Neuronal stem cell (in vitro differentiated cells): Measurements from ENCODE around the gene ULK4.

ENCODE experiments used
- DNase-seq: peaks from one replicate; pipeline ENCODE4 v3.0.0-alpha.2; 2013; ENCODE audit warnings: low spot score
- H2AFZ ChIP-seq: one replicate; pipeline ENCODE4 v1.6.1; 2013; ENCODE audit warnings: mild to moderate bottlenecking, low read length, inconsistent platforms
- H2AK5ac ChIP-seq: 2 replicates; pipeline ENCODE4 v1.6.1; 2013; ENCODE audit warnings: low read depth, mild to moderate bottlenecking, inconsistent platforms, low read length, moderate library complexity, mixed read lengths
- H2BK120ac ChIP-seq: 2 replicates; pipeline ENCODE4 v1.6.1; 2013; ENCODE audit warnings: low read depth, mild to moderate bottlenecking, inconsistent platforms, low read length, moderate library complexity, mixed read lengths
- H2BK12ac ChIP-seq: one replicate; pipeline ENCODE4 v1.6.1; 2013; ENCODE audit warnings: low read length, inconsistent platforms
- H2BK15ac ChIP-seq: 2 replicates; pipeline ENCODE4 v1.6.1; 2013; ENCODE audit warnings: mild to moderate bottlenecking, low read length, inconsistent platforms, mixed read lengths
- H2BK5ac ChIP-seq: one replicate; pipeline ENCODE4 v1.6.1; 2013; ENCODE audit warnings: inconsistent platforms, mild to moderate bottlenecking, low read length, moderate library complexity
- H3K14ac ChIP-seq: one replicate; pipeline ENCODE4 v1.6.1; 2013; ENCODE audit warnings: low read length, inconsistent platforms
- H3K18ac ChIP-seq: 2 replicates; pipeline ENCODE4 v1.6.1; 2013; ENCODE audit warnings: low read length, inconsistent platforms
- H3K23ac ChIP-seq: 2 replicates; pipeline ENCODE4 v1.6.1; 2013; ENCODE audit warnings: low read depth, mild to moderate bottlenecking, mixed read lengths, low read length, inconsistent platforms; ENCODE audit not compliant: poor library complexity
- H3K27ac ChIP-seq: replicated peaks from 3 replicates; pipeline ENCODE4 v1.5.1; 2013; ENCODE audit warnings: low read length, inconsistent platforms
- H3K27me3 ChIP-seq, 3 experiments: 2 replicates each; pipeline ENCODE4 v1.6.1; 2013; ENCODE audit warnings: low read length in 3 of 3, mild to moderate bottlenecking in 2 of 3, inconsistent platforms in 1 of 3, low read depth in 1 of 3, mixed read lengths in 1 of 3, moderate library complexity in 1 of 3; ENCODE audit not compliant: control insufficient read depth in 3 of 3, insufficient read depth in 3 of 3
- H3K36me3 ChIP-seq, 2 donors: replicated peaks in 1 of 2; 2 replicates each; pipeline ENCODE4 v1.6.1; 2013; ENCODE audit warnings: low read length in 2 of 2; ENCODE audit not compliant: control insufficient read depth in 2 of 2, insufficient read depth in 2 of 2
- H3K4ac ChIP-seq: 2 replicates; pipeline ENCODE4 v1.6.1; 2013; ENCODE audit warnings: inconsistent platforms, mild to moderate bottlenecking, low read length, moderate library complexity
- H3K4me1 ChIP-seq, 2 donors: 1 replicate in 1 of 2; 2 replicates in 1 of 2; pipeline ENCODE4 v1.6.1; 2013; ENCODE audit warnings: low read length in 2 of 2, low read depth in 1 of 2; ENCODE audit not compliant: control insufficient read depth in 2 of 2, insufficient read depth in 1 of 2
- H3K4me2 ChIP-seq: one replicate; pipeline ENCODE4 v1.6.1; 2013; ENCODE audit warnings: mild to moderate bottlenecking, low read length, inconsistent platforms; ENCODE audit not compliant: insufficient read depth, poor library complexity, severe bottlenecking
- H3K4me3 ChIP-seq, 2 donors: 2 replicates each; pipeline ENCODE4 v1.5.1; 2013; ENCODE audit warnings: low read length in 2 of 2, mild to moderate bottlenecking in 2 of 2, inconsistent platforms in 1 of 2, moderate library complexity in 1 of 2
- H3K79me1 ChIP-seq: one replicate; pipeline ENCODE4 v1.6.1; 2013; ENCODE audit warnings: low read depth, mild to moderate bottlenecking, inconsistent platforms, low read length, moderate library complexity
- H3K9ac ChIP-seq: one replicate; pipeline ENCODE4 v1.6.1; 2013; ENCODE audit warnings: mild to moderate bottlenecking, low read depth, low read length, inconsistent platforms; ENCODE audit not compliant: poor library complexity
- H3K9me3 ChIP-seq, 2 donors: replicated peaks in 1 of 2; 2 replicates each; pipeline versions ENCODE3 to v1.6.1; 2013; ENCODE audit warnings: low read length in 2 of 2, mild to moderate bottlenecking in 2 of 2, inconsistent platforms in 1 of 2, low read depth in 1 of 2, mixed read lengths in 1 of 2, moderate library complexity in 1 of 2; ENCODE audit not compliant: control insufficient read depth in 2 of 2, insufficient read depth in 1 of 2
- H4K8ac ChIP-seq: one replicate; pipeline ENCODE4 v1.6.1; 2013; ENCODE audit warnings: low read depth, mild to moderate bottlenecking, inconsistent platforms, low read length, moderate library complexity
- H4K91ac ChIP-seq: one replicate; pipeline ENCODE4 v1.6.1; 2013; ENCODE audit warnings: low read length, low read depth, mild to moderate bottlenecking, inconsistent platforms; ENCODE audit not compliant: poor library complexity
- WGBS, 2 donors: extraction: QIAGEN DNeasy Blood & Tissue Kit; methylation state at CpG; one replicate each; pipeline ENCODE4 v1.1.7; 2013; ENCODE audit warnings: missing lambda C conversion rate in 2 of 2, mixed read lengths in 1 of 2; ENCODE audit not compliant: insufficient read length in 2 of 2, insufficient replicate concordance in 1 of 2; ENCODE audit errors: extremely low coverage in 2 of 2; 5-methylcytosine and 5-hydroxymethylcytosine counted together

ULK4 gene

DNA sequence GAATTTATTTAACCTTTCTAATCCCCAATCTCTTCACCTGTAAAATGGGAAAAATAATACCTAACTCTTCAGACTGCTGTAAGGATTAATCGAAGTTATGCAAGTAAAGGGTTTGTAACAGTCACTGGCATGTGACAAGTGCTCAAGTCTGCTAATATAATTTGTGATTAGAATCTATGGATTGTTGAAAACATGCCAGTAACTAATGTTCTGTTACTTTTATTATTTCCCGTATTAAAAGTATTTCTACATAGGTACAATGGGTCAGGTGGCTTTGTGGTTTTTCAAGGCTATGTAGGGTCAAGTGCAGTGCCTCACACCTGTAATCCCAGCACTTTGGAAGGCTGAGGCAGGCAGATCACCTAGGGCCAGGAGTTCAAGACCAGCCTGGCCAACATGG lies 29.4 kb downstream of the ULK4 start:
- Histone ChIP-seq H3K9ac (no peak overlapping the region), H3K4me2 (no peak overlapping the region), H4K8ac (no peak overlapping the region), H3K27ac (no peak overlapping the region), H2BK12ac (no peak overlapping the region), H3K23ac (no peak overlapping the region), H3K27me3 (no peaks in the 10 kb centered on the region), H3K4ac (no peak overlapping the region), H2BK15ac (no peak overlapping the region), H3K4me1 (no peaks in the 10 kb centered on the region), H3K14ac (no peak overlapping the region), H2BK5ac (no peak overlapping the region), H2BK120ac (no peak overlapping the region), H3K18ac (no peak overlapping the region), H3K36me3 (no peaks in the 10 kb centered on the region), H2AFZ (no peak overlapping the region), H3K79me1 (no peaks in the 10 kb centered on the region), H3K4me3 (no peak overlapping the region), H3K9me3 (no peaks in the 10 kb centered on the region), H4K91ac (no peak overlapping the region), H2AK5ac (no peak overlapping the region)
- no CpG with 5 or more reads among the region's 2 CpGs for WGBS, 2 donors
- no peak for DNase-seq

DNA sequence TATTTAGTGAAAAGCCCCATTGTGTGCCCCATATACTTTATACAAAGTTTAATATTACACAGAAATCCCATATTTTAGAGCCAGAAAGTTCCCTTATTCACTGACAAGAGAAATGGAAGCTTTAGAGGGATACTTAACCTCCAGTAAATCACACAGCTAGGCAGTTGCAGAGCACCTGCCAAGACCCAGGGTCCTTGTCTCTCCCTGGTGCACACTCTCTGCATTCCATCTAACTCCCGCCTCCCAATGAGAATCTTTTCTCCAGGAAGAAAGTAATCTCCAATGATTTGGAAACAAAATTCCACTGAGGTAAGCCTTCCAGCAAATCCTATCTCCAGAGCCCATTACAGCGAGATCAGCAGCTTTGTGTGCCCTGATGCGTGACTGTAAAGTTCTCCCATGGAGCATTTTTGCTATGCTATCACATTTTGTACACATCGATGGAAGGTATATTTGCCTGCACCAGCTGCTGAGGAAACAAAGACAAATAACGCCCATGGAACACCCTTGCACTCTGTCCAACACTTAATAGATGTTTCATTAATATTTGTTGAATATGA lies 41.4 kb downstream of the ULK4 start:
- Histone ChIP-seq H3K4me3 (no peak overlapping the region), H3K4me1 (peaks cover 0 to 2% of the 10 kb centered on the region in 2 donors), H2BK120ac (no peak overlapping the region), H2BK5ac (no peak overlapping the region), H3K27ac (no peak overlapping the region), H3K9ac (no peak overlapping the region), H3K18ac (no peak overlapping the region), H3K79me1 (no peaks in the 10 kb centered on the region), H3K4ac (no peak overlapping the region), H2AFZ (no peak overlapping the region), H3K36me3 (peaks cover 0 to 5% of the 10 kb centered on the region in 2 donors), H4K8ac (no peak overlapping the region), H3K23ac (no peak overlapping the region), H2BK12ac (no peak overlapping the region), H3K9me3 (no peaks in the 10 kb centered on the region), H2AK5ac (no peak overlapping the region), H2BK15ac (no peak overlapping the region), H3K27me3 (no peaks in the 10 kb centered on the region), H4K91ac (no peak overlapping the region), H3K14ac (no peak overlapping the region), H3K4me2 (no peak overlapping the region)
- DNase-seq: no peak
- WGBS, 2 donors: no CpG with 5 or more reads among the region's 5 CpGs

DNA sequence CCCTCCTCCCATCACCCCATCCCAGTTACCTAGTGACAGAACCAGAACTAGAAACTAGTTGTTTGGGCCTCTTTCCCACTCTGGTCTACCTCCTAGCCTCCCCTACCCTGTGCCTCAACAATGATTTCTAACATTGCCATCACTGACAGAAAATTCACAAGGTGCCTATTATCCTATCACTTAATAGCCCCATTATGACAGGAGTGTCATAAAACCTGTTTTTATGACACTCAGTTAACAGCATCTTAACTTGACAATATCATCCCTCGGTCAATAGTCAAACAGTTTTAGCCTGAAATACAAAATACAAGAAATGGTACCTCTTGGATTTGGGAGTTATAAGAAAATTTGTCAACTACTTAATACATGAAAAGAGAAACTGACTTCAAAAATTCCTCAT lies 46.5 kb downstream of the ULK4 start:
- peaks cover 0 to 17% of the 10 kb centered on the region in 2 donors for H3K36me3 ChIP-seq
- no peak overlapping the region for H2BK15ac ChIP-seq
- H3K4me3 ChIP-seq: no peak overlapping the region
- no peak for DNase-seq
- H2BK5ac ChIP-seq: no peak overlapping the region
- H3K4ac ChIP-seq: no peak overlapping the region
- no CpG with 5 or more reads among the region's 1 CpG for WGBS, 2 donors
- no peak overlapping the region for H3K23ac ChIP-seq
- no peaks in the 10 kb centered on the region for H3K27me3 ChIP-seq
- H2AK5ac ChIP-seq: no peak overlapping the region
- no peak overlapping the region for H2BK12ac ChIP-seq
- H2BK120ac ChIP-seq: no peak overlapping the region
- no peak overlapping the region for H3K4me2 ChIP-seq
- H4K8ac ChIP-seq: no peak overlapping the region
- H3K18ac ChIP-seq: no peak overlapping the region
- no peaks in the 10 kb centered on the region for H3K79me1 ChIP-seq
- no peaks in the 10 kb centered on the region for H3K4me1 ChIP-seq
- no peak overlapping the region for H4K91ac ChIP-seq
- H3K27ac ChIP-seq: no peak overlapping the region
- H3K14ac ChIP-seq: no peak overlapping the region
- H3K9ac ChIP-seq: no peak overlapping the region
- no peaks in the 10 kb centered on the region for H3K9me3 ChIP-seq
- no peak overlapping the region for H2AFZ ChIP-seq

DNA sequence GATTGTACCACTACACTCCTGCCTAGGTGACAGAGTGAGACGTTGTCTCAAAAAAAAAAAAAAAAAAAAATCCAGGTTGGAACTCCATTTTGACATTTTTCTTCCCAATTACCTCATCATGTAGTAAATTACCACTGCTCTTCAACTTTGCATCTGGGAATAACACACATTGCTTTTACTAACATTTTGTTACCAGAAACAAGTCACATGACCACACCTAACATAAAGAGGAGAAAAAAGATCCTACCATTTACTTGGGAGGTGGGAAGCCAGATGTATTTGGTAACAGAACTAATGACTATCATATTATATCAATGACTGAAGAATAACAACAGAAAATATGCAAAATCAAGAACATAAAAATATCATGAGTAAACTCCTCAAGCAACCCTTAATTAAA lies 49.6 kb downstream of the ULK4 start:
- DNase-seq: no peak
- Histone ChIP-seq H3K9me3 (no peaks in the 10 kb centered on the region), H2BK120ac (no peak overlapping the region), H3K9ac (no peak overlapping the region), H2AK5ac (no peak overlapping the region), H3K18ac (no peak overlapping the region), H3K4me2 (no peak overlapping the region), H3K4me3 (no peak overlapping the region), H3K79me1 (no peaks in the 10 kb centered on the region), H3K23ac (no peak overlapping the region), H3K36me3 (peaks cover 0 to 24% of the 10 kb centered on the region in 2 donors), H3K14ac (no peak overlapping the region), H2BK5ac (no peak overlapping the region), H2BK15ac (no peak overlapping the region), H3K27me3 (no peaks in the 10 kb centered on the region), H3K4ac (no peak overlapping the region), H4K8ac (no peak overlapping the region), H3K27ac (no peak overlapping the region), H3K4me1 (no peaks in the 10 kb centered on the region), H2BK12ac (no peak overlapping the region), H4K91ac (no peak overlapping the region), H2AFZ (no peak overlapping the region)
- no CpG with 5 or more reads among the region's 1 CpG for WGBS, 2 donors
